HT1080 (cell line): ENCODE data around the gene OR51B6. TPM values are rescaled to one million over a fixed set of nuclear protein-coding genes. Genes with fewer than 3 reads are reported as not detected.
"Not testable (repeated sequence)": the region's sequence is repeated elsewhere in the genome, so short reads cannot be mapped to it uniquely, and the experiment has no call there.

Experiments
- DNase-seq: peaks from one replicate; pipeline ENCODE4 v3.0.0-alpha.2; 2015; ENCODE audit warnings: low read depth
- polyA plus RNA-seq, 2 experiments: library from polyadenylated mRNA; depleted of rRNA; stranded (reverse); fragments of >200 nt; gene quantifications; 2 replicates each; pipeline ENCODE4 v1.2.3, GENCODE V29; 2015
- total RNA-seq: library from RNA; depleted of rRNA; stranded (reverse); fragments of >200 nt; shearing (Covaris generic); gene quantifications from 2 replicates; pipeline ENCODE4 v1.2.3, GENCODE V29; 2014; rRNA removed

The OR51B6 gene
- total RNA-seq: not detected in 2 replicates
- not detected in 2 replicates for polyA plus RNA-seq (2015; cell fraction: cytosol; rRNA removed)
- polyA plus RNA-seq (2015; cell fraction: nucleus; rRNA removed): not detected in 2 replicates

- no peak for DNase-seq
These were observed at the start of gene OR51B6 for GRCh38 chr11:5351208-5351607. Gene OR51B6 (plus strand): TSS chr11:5351508. CDS start chr11:5351508, 0 bp downstream.

GRCh38 chr11:5301846-5302245, 49.5 kb upstream of the OR51B6 start, which contains the start of gene OR51B4:
Gene OR51B4 (minus strand): TSS chr11:5301946. CDS start chr11:5301946, 0 bp downstream.
- DNase-seq: no peak

GRCh38 chr11:5303626-5304025, 47.7 kb upstream of the OR51B6 start:
- no peak for DNase-seq

- no peak for DNase-seq
These were observed 47.3 kb upstream of the OR51B6 start for GRCh38 chr11:5304046-5304445.

- DNase-seq: no peak
These were observed 43.9 kb upstream of the OR51B6 start for GRCh38 chr11:5307256-5308019.

GRCh38 chr11:5310423-5310822, 40.9 kb upstream of the OR51B6 start:
- no peak for DNase-seq

GRCh38 chr11:5313326-5314023, 37.8 kb upstream of the OR51B6 start:
- DNase-seq: not testable (repeated sequence)

GRCh38 chr11:5317292-5317691, 34.0 kb upstream of the OR51B6 start:
- DNase-seq: no peak

GRCh38 chr11:5324197-5324596, 27.1 kb upstream of the OR51B6 start, which contains the start of gene OR51B2:
Gene OR51B2 (minus strand): TSS chr11:5324297. CDS start chr11:5324297, 0 bp downstream.
- no peak for DNase-seq

- DNase-seq: no peak
These were observed 16.1 kb upstream of the OR51B6 start for GRCh38 chr11:5335170-5335569.

- DNase-seq: peak; percentile 61
These were observed 15.0 kb upstream of the OR51B6 start for GRCh38 chr11:5336331-5336730.

- DNase-seq: not testable (repeated sequence)
These were observed 14.1 kb upstream of the OR51B6 start for GRCh38 chr11:5337253-5337652.

- DNase-seq: no peak
These were observed 11.5 kb upstream of the OR51B6 start for GRCh38 chr11:5339771-5340322.

- no peak for DNase-seq
These were observed 7.6 kb upstream of the OR51B6 start, which contains the start of gene OR51B5 for GRCh38 chr11:5343474-5344335. Gene OR51B5 (minus strand): TSS chr11:5343524. CDS start chr11:5343524, 0 bp downstream.

- DNase-seq: no peak
These were observed 5.5 kb upstream of the OR51B6 start for GRCh38 chr11:5345831-5346230.

GRCh38 chr11:5348551-5349194, 2.6 kb upstream of the OR51B6 start:
- no peak for DNase-seq

GRCh38 chr11:5349550-5349949, 1.8 kb upstream of the OR51B6 start:
- DNase-seq: no peak

- not testable (repeated sequence) for DNase-seq
These were observed 4.7 kb downstream of the OR51B6 start for GRCh38 chr11:5356031-5356430.

- no peak for DNase-seq
These were observed 10.8 kb downstream of the OR51B6 start for GRCh38 chr11:5362017-5362625.

- DNase-seq: no peak
These were observed 12.4 kb downstream of the OR51B6 start for GRCh38 chr11:5363679-5364078.
